SK-N-SH treated with all-trans-retinoic acid at 6 μM for 48 hours (cell line): ENCODE measurements around the gene DHCR7.
A peak's percentile ranks its signal among the peaks of the same experiment; 100 is the strongest.

Experiments used
- ATAC-seq: fragments of 200-7000 bp; cut with Tn5 transposase; 3 replicates; pipeline ENCODE4 v1.9.1; 2020; ENCODE audit warnings: mild to moderate bottlenecking, moderate library complexity
- ARNTL ChIP-seq: fragments of 450-650 bp; formaldehyde crosslinking; IDR thresholded peaks from 2 replicates; pipeline ENCODE4 v1.5.0; 2020; ENCODE audit warnings: low read depth, mild to moderate bottlenecking, moderate library complexity, borderline replicate concordance
- BACH2 ChIP-seq: fragments of 250-450 bp; sonication (Bioruptor Pico); IDR thresholded peaks from 2 replicates; pipeline ENCODE4 v1.9.0; 2021; ENCODE audit warnings: mild to moderate bottlenecking, borderline replicate concordance
- CSDC2 ChIP-seq: fragments of 250-450 bp; sonication (Bioruptor Pico); IDR thresholded peaks from 2 replicates; pipeline ENCODE4 v1.5.0; 2020; ENCODE audit warnings: mild to moderate bottlenecking, moderate library complexity
- ESRRG ChIP-seq: fragments of 250-450 bp; sonication (Bioruptor Pico); IDR thresholded peaks from 2 replicates; pipeline ENCODE4 v1.6.1; 2021; ENCODE audit warnings: mild to moderate bottlenecking
- GLIS3 ChIP-seq: fragments of 250-450 bp; sonication (Bioruptor Pico); IDR thresholded peaks from 2 replicates; pipeline ENCODE4 v1.5.0; 2020; ENCODE audit warnings: mild to moderate bottlenecking, moderate library complexity
- OSR1 ChIP-seq: fragments of 250-450 bp; sonication (Bioruptor Pico); IDR thresholded peaks from 2 replicates; pipeline ENCODE4 v1.8.0; 2022; ENCODE audit warnings: moderate library complexity, mild to moderate bottlenecking, inconsistent platforms
- POU6F1 ChIP-seq: fragments of 250-450 bp; sonication (Bioruptor Pico); IDR thresholded peaks from 2 replicates; pipeline ENCODE4 v1.8.0; 2021; ENCODE audit warnings: low read depth, mild to moderate bottlenecking, moderate library complexity, borderline replicate concordance
- PPARA ChIP-seq: fragments of 250-450 bp; sonication (Bioruptor Pico); IDR thresholded peaks from 2 replicates; pipeline ENCODE4 v1.5.0; 2020; ENCODE audit warnings: mild to moderate bottlenecking, borderline replicate concordance
- RARB ChIP-seq: fragments of 250-450 bp; sonication (Bioruptor Pico); IDR thresholded peaks from 2 replicates; pipeline ENCODE4 v1.8.0; 2021; ENCODE audit warnings: mild to moderate bottlenecking, moderate library complexity
- SNAI2 ChIP-seq: fragments of 250-450 bp; sonication (Bioruptor Pico); IDR thresholded peaks from 2 replicates; pipeline ENCODE4 v1.5.0; 2020; ENCODE audit warnings: mild to moderate bottlenecking, moderate library complexity
- TCF4 ChIP-seq: fragments of 250-450 bp; sonication (Bioruptor Pico); IDR thresholded peaks from 2 replicates; pipeline ENCODE4 v1.8.0; 2021; ENCODE audit warnings: mild to moderate bottlenecking, moderate library complexity, borderline replicate concordance
- TOX ChIP-seq: fragments of 250-450 bp; sonication (Bioruptor Pico); IDR thresholded peaks from 2 replicates; pipeline ENCODE4 v1.8.0; 2021; ENCODE audit warnings: mild to moderate bottlenecking, moderate library complexity, borderline replicate concordance
- ZC3H10 ChIP-seq: fragments of 250-450 bp; sonication (Bioruptor Pico); IDR thresholded peaks from 2 replicates; pipeline ENCODE4 v1.5.1; 2021; ENCODE audit warnings: mild to moderate bottlenecking, moderate library complexity
- ZFP3 ChIP-seq: fragments of 250-450 bp; sonication (Bioruptor Pico); IDR thresholded peaks from 2 replicates; pipeline ENCODE4 v1.5.0; 2020; ENCODE audit warnings: mild to moderate bottlenecking, moderate library complexity
- ZFP30 ChIP-seq: fragments of 450-650 bp; formaldehyde crosslinking; IDR thresholded peaks from 2 replicates; pipeline ENCODE4 v1.5.0; 2022; ENCODE audit warnings: mild to moderate bottlenecking, moderate library complexity
- ZNF565 ChIP-seq: fragments of 450-650 bp; formaldehyde crosslinking; conservative IDR thresholded peaks from 2 replicates; pipeline ENCODE4 v1.5.0; 2020; ENCODE audit warnings: low read depth, mild to moderate bottlenecking, moderate library complexity
- ZNF70 ChIP-seq: fragments of 450-650 bp; formaldehyde crosslinking; IDR thresholded peaks from 2 replicates; pipeline ENCODE4 v1.5.0; 2020; ENCODE audit warnings: mild to moderate bottlenecking, moderate library complexity
- TF ChIP-seq, protein P1 (sequence below): fragments of 250-450 bp; sonication (Bioruptor Pico); IDR thresholded peaks from 2 replicates; pipeline ENCODE4 v1.8.0; 2020; ENCODE audit warnings: mild to moderate bottlenecking, moderate library complexity, borderline replicate concordance
- TF ChIP-seq, protein P2 (sequence below): fragments of 250-450 bp; sonication (Bioruptor Pico); IDR thresholded peaks from 2 replicates; pipeline ENCODE4 v1.5.0; 2020; ENCODE audit warnings: mild to moderate bottlenecking, moderate library complexity
- TF ChIP-seq, protein P3 (sequence below): fragments of 250-450 bp; sonication (Bioruptor Pico); IDR thresholded peaks from 2 replicates; pipeline ENCODE4 v1.5.1; 2020; ENCODE audit warnings: low read depth, mild to moderate bottlenecking, moderate library complexity
- TF ChIP-seq, protein P4 (sequence below): fragments of 250-450 bp; sonication (Bioruptor Pico); IDR thresholded peaks from 2 replicates; pipeline ENCODE4 v1.5.1; 2021; ENCODE audit warnings: mild to moderate bottlenecking, moderate library complexity

DHCR7 gene

DNA sequence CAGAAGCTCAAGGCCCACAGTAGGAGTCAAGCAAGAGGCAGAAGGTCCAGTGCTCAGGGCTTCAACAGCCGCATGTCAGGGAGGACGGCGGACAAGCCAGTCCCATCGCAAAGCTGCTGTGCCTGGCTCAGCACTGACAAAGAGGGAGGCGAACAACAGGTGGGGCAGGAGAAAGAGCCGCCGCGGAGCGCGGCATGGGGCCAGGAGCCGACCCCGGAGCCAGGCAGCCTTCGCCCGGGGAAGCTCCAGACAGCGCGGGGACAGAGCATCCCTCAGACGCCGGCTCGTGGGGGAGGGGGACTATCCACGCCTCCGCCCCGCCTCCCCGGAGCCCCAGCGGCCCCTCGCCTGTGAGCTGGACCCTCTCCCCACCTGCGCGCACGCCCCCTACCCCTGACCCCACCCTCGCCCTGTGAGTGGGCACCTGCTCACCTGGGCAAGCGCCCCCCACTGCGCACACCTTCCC lies 369 bp downstream of the DHCR7 start:
- peak; percentile 40 for ATAC-seq

GRCh38 chr11:71446942-71447688 lies 1.1 kb downstream of the DHCR7 start:
- TF ChIP-seq, protein P1, sequence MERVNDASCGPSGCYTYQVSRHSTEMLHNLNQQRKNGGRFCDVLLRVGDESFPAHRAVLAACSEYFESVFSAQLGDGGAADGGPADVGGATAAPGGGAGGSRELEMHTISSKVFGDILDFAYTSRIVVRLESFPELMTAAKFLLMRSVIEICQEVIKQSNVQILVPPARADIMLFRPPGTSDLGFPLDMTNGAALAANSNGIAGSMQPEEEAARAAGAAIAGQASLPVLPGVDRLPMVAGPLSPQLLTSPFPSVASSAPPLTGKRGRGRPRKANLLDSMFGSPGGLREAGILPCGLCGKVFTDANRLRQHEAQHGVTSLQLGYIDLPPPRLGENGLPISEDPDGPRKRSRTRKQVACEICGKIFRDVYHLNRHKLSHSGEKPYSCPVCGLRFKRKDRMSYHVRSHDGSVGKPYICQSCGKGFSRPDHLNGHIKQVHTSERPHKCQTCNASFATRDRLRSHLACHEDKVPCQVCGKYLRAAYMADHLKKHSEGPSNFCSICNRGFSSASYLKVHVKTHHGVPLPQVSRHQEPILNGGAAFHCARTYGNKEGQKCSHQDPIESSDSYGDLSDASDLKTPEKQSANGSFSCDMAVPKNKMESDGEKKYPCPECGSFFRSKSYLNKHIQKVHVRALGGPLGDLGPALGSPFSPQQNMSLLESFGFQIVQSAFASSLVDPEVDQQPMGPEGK (CRISPR knock-in tag): no peak
- TF ChIP-seq ZFP30 (no peak), TOX (CRISPR knock-in tag) (no peak), ESRRG (CRISPR knock-in tag) (no peak), ARNTL (CRISPR knock-in tag) (no peak), POU6F1 (CRISPR knock-in tag) (no peak), RARB (no peak), TCF4 (CRISPR knock-in tag) (no peak), PPARA (CRISPR knock-in tag) (no peak), ZNF70 (CRISPR knock-in tag) (no peak), OSR1 (CRISPR knock-in tag) (no peak), SNAI2 (CRISPR knock-in tag) (no peak)
- TF ChIP-seq, protein P2, sequence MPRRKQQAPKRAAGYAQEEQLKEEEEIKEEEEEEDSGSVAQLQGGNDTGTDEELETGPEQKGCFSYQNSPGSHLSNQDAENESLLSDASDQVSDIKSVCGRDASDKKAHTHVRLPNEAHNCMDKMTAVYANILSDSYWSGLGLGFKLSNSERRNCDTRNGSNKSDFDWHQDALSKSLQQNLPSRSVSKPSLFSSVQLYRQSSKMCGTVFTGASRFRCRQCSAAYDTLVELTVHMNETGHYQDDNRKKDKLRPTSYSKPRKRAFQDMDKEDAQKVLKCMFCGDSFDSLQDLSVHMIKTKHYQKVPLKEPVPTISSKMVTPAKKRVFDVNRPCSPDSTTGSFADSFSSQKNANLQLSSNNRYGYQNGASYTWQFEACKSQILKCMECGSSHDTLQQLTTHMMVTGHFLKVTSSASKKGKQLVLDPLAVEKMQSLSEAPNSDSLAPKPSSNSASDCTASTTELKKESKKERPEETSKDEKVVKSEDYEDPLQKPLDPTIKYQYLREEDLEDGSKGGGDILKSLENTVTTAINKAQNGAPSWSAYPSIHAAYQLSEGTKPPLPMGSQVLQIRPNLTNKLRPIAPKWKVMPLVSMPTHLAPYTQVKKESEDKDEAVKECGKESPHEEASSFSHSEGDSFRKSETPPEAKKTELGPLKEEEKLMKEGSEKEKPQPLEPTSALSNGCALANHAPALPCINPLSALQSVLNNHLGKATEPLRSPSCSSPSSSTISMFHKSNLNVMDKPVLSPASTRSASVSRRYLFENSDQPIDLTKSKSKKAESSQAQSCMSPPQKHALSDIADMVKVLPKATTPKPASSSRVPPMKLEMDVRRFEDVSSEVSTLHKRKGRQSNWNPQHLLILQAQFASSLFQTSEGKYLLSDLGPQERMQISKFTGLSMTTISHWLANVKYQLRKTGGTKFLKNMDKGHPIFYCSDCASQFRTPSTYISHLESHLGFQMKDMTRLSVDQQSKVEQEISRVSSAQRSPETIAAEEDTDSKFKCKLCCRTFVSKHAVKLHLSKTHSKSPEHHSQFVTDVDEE: no peak
- no peak for ATAC-seq

More for the DNA sequence above, 369 bp downstream of the DHCR7 start:
- TF ChIP-seq ZNF70 (CRISPR knock-in tag) (no peak), TCF4 (CRISPR knock-in tag) (no peak), RARB (no peak), PPARA (CRISPR knock-in tag) (no peak), ZNF565 (CRISPR knock-in tag) (no peak), CSDC2 (CRISPR knock-in tag) (no peak), ARNTL (CRISPR knock-in tag) (no peak), ZFP30 (no peak), ZFP3 (CRISPR knock-in tag) (no peak), GLIS3 (CRISPR knock-in tag) (no peak)
- TF ChIP-seq, protein P1 (CRISPR knock-in tag): no peak
- TF ChIP-seq, protein P3, sequence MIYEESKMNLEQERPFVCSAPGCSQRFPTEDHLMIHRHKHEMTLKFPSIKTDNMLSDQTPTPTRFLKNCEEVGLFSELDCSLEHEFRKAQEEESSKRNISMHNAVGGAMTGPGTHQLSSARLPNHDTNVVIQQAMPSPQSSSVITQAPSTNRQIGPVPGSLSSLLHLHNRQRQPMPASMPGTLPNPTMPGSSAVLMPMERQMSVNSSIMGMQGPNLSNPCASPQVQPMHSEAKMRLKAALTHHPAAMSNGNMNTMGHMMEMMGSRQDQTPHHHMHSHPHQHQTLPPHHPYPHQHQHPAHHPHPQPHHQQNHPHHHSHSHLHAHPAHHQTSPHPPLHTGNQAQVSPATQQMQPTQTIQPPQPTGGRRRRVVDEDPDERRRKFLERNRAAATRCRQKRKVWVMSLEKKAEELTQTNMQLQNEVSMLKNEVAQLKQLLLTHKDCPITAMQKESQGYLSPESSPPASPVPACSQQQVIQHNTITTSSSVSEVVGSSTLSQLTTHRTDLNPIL (CRISPR knock-in tag): no peak

DNA sequence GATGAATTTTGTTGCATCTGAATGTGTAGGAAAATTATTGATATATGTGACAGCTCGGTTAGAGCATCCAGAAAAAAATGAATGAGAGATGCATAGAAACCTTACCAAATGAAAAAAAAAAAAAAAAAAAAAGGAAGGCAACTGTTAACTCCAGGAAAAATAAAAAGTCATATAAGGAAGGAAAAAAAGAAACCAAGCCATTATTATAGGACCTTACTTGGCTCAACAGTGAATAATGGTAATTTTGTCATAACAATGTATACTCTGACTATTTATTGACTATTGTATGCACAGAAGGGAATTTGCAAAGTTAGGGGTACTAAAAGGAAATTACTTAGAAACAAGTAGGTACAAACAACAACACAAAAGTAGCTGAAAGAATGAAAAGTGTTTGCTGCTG lies 2.0 kb downstream of the DHCR7 start:
- ATAC-seq: no peak
- TF ChIP-seq TOX (CRISPR knock-in tag) (no peak), PPARA (CRISPR knock-in tag) (no peak), BACH2 (CRISPR knock-in tag) (no peak), TCF4 (CRISPR knock-in tag) (no peak), ZNF70 (CRISPR knock-in tag) (no peak), SNAI2 (CRISPR knock-in tag) (no peak), OSR1 (CRISPR knock-in tag) (no peak), GLIS3 (CRISPR knock-in tag) (no peak), ZFP30 (no peak), ZC3H10 (CRISPR knock-in tag) (no peak), POU6F1 (CRISPR knock-in tag) (no peak), CSDC2 (CRISPR knock-in tag) (no peak)
- TF ChIP-seq, protein P4, sequence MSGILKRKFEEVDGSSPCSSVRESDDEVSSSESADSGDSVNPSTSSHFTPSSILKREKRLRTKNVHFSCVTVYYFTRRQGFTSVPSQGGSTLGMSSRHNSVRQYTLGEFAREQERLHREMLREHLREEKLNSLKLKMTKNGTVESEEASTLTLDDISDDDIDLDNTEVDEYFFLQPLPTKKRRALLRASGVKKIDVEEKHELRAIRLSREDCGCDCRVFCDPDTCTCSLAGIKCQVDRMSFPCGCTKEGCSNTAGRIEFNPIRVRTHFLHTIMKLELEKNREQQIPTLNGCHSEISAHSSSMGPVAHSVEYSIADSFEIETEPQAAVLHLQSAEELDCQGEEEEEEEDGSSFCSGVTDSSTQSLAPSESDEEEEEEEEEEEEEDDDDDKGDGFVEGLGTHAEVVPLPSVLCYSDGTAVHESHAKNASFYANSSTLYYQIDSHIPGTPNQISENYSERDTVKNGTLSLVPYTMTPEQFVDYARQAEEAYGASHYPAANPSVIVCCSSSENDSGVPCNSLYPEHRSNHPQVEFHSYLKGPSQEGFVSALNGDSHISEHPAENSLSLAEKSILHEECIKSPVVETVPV (CRISPR knock-in tag): no peak
